K562 (cell line): ENCODE data around the gene OST4. TPM values are rescaled to one million over a fixed set of nuclear protein-coding genes. Genes with fewer than 3 reads are reported as not detected.

Experiments used
- BHLHE40 ChIP-seq: IDR thresholded peaks from 2 replicates; pipeline ENCODE4 v1.6.1; 2011; ENCODE audit warnings: low read length, improper control_type of control experiment
- ETV1 ChIP-seq: fragments of 450-650 bp; conservative IDR thresholded peaks from 2 replicates; pipeline ENCODE4 v1.6.1; 2016; ENCODE audit warnings: missing genetic modification characterization, control low read depth, low read depth, missing compliant biosample characterization
- FOXM1 ChIP-seq, 2 experiments: fragments of 450-650 bp in 1 of 2; sonication (generic) in 1 of 2; formaldehyde crosslinking in 1 of 2; IDR thresholded peaks; 2 replicates each; pipeline versions ENCODE4 v1.6.1 to v1.9.0; 2017 to 2022; ENCODE audit warnings: low read depth in 2 of 2, mild to moderate bottlenecking in 2 of 2, missing genetic modification reagents in 1 of 2, moderate library complexity in 1 of 2
- HCFC1 ChIP-seq: IDR thresholded peaks from 2 replicates; pipeline ENCODE4 v1.6.1; 2012; ENCODE audit warnings: low read depth, low read length, improper control_type of control experiment
- HNRNPK ChIP-seq: fragments of 200-400 bp; formaldehyde crosslinking; IDR thresholded peaks from one replicate; pipeline ENCODE4 v1.6.1; 2018; ENCODE audit warnings: mild to moderate bottlenecking, low read depth, low read length; ENCODE audit not compliant: poor library complexity, severe bottlenecking
- MBD2 ChIP-seq: sonication (generic); IDR thresholded peaks from 2 replicates; pipeline ENCODE4 v1.6.1; 2016; ENCODE audit warnings: low read depth, borderline replicate concordance
- PTRF ChIP-seq: fragments of 450-650 bp; IDR thresholded peaks from 2 replicates; pipeline ENCODE4 v1.6.1; 2016; ENCODE audit warnings: mild to moderate bottlenecking, missing genetic modification characterization, missing compliant biosample characterization
- RBFOX2 ChIP-seq: fragments of 200-400 bp; formaldehyde crosslinking; IDR thresholded peaks from 2 replicates; pipeline ENCODE4 v1.6.1; 2017; ENCODE audit warnings: low read depth, mild to moderate bottlenecking, low read length, moderate library complexity
- TEAD1 ChIP-seq, 2 experiments: fragments of 450-650 bp in 1 of 2; sonication (generic) in 1 of 2; formaldehyde crosslinking; IDR thresholded peaks; 2 replicates each; pipeline versions ENCODE4 v1.4.0 to v1.8.0; 2020 to 2022; ENCODE audit warnings: mild to moderate bottlenecking in 2 of 2, missing genetic modification reagents in 1 of 2
- UBTF ChIP-seq, 2 experiments: IDR thresholded peaks; 2 replicates each; pipeline ENCODE4 v1.6.1; 2012; ENCODE audit warnings: improper control_type of control experiment in 2 of 2, low read depth in 2 of 2, low read length in 2 of 2, borderline replicate concordance in 1 of 2
- polyA plus RNA-seq, 8 experiments: library from polyadenylated mRNA; depleted of rRNA in 4 of 8; stranded (reverse) in 5 of 8; unstranded in 3 of 8; fragments of >200 nt; fragmentation: Nextera tagmentation in 2 of 8; fragmentation: Illumina TruSeq in 1 of 8; extraction: Ambion mirVana in 2 of 8; extraction: Trizol in 1 of 8; gene quantifications; 2 replicates each; pipeline versions ENCODE4 v1.2.1 to v1.2.3, GENCODE V29; 2011 to 2014; ENCODE audit warnings: inconsistent platforms in 1 of 8, missing spikeins in 1 of 8
- total RNA-seq, 7 experiments: library from RNA; depleted of rRNA in 6 of 7; stranded (reverse); fragments of >200 nt in 6 of 7; fragmentation: Illumina TruSeq in 2 of 7; extraction: Trizol in 2 of 7; gene quantifications; 2 replicates each; pipeline versions ENCODE4 v1.2.1 to v1.2.3, GENCODE V29; 2011 to 2021; ENCODE audit warnings: low replicate concordance in 1 of 7
- TF ChIP-seq, protein P1 (sequence below): sonication (generic); formaldehyde crosslinking; IDR thresholded peaks from 2 replicates; pipeline ENCODE4 v1.5.0; 2020; ENCODE audit warnings: missing genetic modification reagents
- TF ChIP-seq, protein P2 (sequence below): sonication (generic); formaldehyde crosslinking; IDR thresholded peaks from 2 replicates; pipeline ENCODE4 v1.8.0; 2022; ENCODE audit warnings: missing genetic modification reagents, mild to moderate bottlenecking, moderate library complexity, borderline replicate concordance

OST4 gene
- total and polyA plus RNA-seq, 9 of the 15 experiments (the other 6 are each of a cell fraction or from before 2014, with no cell fraction given) = 186 to 1,155 (median 355) TPM

- TF ChIP-seq UBTF (IDR thresholded peaks at IDR 0.05; ENCODE audit: borderline replicate concordance in 1 of 2, low read depth in 2 of 2, low read length in 2 of 2) = no peak
- TF ChIP-seq MBD2 = peak; percentile 26; the same call in 1 of the 2 replicates
- no peak for TF ChIP-seq ETV1 (tag)
- TF ChIP-seq FOXM1 (IDR thresholded peaks at IDR 0.05; ENCODE audit: low read depth) = no peak
- TF ChIP-seq FOXM1 (CRISPR knock-in tag; IDR thresholded peaks at IDR 0.05; ENCODE audit: low read depth) = no peak
- TF ChIP-seq TEAD1 (CRISPR knock-in tag; IDR thresholded peaks at IDR 0.05) = peak in 1 of 2 experiments; percentile 18; a peak in 1 of 4 replicates
- peak; percentile 57 for TF ChIP-seq RBFOX2
- TF ChIP-seq HNRNPK = no peak
- TF ChIP-seq, protein P1, sequence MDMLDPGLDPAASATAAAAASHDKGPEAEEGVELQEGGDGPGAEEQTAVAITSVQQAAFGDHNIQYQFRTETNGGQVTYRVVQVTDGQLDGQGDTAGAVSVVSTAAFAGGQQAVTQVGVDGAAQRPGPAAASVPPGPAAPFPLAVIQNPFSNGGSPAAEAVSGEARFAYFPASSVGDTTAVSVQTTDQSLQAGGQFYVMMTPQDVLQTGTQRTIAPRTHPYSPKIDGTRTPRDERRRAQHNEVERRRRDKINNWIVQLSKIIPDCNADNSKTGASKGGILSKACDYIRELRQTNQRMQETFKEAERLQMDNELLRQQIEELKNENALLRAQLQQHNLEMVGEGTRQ (CRISPR knock-in tag) = no peak
- TF ChIP-seq, protein P2, sequence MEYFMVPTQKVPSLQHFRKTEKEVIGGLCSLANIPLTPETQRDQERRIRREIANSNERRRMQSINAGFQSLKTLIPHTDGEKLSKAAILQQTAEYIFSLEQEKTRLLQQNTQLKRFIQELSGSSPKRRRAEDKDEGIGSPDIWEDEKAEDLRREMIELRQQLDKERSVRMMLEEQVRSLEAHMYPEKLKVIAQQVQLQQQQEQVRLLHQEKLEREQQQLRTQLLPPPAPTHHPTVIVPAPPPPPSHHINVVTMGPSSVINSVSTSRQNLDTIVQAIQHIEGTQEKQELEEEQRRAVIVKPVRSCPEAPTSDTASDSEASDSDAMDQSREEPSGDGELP = peak; percentile 29; the same call in 1 of the 2 replicates
- peak; percentile 94 for TF ChIP-seq HCFC1
- TF ChIP-seq PTRF (tag) = no peak
- TF ChIP-seq BHLHE40 = no peak
These were observed 24.5 kb upstream of the OST4 start (continued) for GRCh38 chr2:27095745-27096651.
